ENCODE results near the gene DENND1A.
"Not testable (repeated sequence)": the region's sequence is repeated elsewhere in the genome, so short reads cannot be mapped to it uniquely, and the experiment has no call there.

- not testable (repeated sequence) for TF ChIP-seq CTCF (conservative IDR thresholded peaks at IDR 0.05; ENCODE audit: low read length); EZH2phosphoT487 (IDR thresholded peaks at IDR 0.05; ENCODE audit: borderline replicate concordance)
These were observed 26.4 kb downstream of the DENND1A start for GRCh38 chr9:123903550-123903949.
